ENCODE results near the gene SSX5.
"Not testable (repeated sequence)": the region's sequence is repeated elsewhere in the genome, so short reads cannot be mapped to it uniquely, and the experiment has no call there.

The SSX5 gene, protein sequence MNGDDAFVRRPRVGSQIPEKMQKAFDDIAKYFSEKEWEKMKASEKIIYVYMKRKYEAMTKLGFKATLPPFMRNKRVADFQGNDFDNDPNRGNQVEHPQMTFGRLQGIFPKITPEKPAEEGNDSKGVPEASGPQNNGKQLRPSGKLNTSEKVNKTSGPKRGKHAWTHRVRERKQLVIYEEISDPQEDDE

DNA sequence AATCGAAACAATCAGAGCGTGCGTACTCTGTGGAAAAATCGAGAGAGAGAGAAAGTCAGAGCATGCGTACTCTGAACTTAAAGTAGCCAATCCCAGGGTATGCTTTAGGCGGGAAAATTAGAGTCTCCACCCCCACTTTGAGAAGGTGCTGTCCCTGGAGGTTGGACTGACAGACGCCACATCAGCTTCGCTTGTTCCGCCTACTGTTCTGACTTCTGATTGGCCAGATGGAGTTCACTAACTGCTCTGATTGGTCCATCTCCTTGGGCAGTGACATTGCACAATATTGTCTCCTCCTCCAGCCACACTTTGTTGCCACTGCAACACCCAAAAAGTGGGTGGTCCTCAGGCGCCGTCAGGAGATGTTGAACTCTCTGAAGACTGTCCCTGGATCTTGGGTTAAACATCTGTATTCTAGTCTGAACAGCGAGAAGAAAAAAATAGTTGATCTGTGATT is at the start of gene SSX5:
SSX5 (minus strand) TSS at position 51 of the 457 bp plus-strand sequence. CDS start 1,437 bp downstream, outside the sequence.
- no peak for DNase-seq

DNA sequence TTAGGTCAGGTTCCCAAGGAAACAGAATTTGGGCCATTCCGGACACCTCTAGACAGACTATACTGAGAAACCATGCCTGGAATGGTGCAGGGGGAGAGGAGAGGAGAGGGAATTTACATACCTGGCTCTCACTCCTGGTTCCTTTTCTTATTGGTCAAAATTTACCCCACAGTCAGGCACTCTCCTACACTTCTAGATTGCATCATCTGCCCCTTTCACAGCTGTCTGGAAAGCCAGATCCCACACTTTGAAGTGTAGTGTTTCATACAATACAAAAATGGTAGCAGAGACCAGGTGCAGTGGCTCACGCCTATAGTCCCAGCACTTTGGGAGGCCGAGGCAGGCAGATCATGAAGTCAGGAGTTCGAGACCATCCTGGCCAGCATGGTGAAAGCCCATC is 27.6 kb upstream of the SSX5 start:
- DNase-seq = not testable (repeated sequence)

GRCh38 chrX:48214341-48214740 is 17.7 kb upstream of the SSX5 start:
- not testable (repeated sequence) for DNase-seq

GRCh38 chrX:48190024-48190423 is 6.6 kb downstream of the SSX5 start:
- not testable (repeated sequence) for DNase-seq

DNA sequence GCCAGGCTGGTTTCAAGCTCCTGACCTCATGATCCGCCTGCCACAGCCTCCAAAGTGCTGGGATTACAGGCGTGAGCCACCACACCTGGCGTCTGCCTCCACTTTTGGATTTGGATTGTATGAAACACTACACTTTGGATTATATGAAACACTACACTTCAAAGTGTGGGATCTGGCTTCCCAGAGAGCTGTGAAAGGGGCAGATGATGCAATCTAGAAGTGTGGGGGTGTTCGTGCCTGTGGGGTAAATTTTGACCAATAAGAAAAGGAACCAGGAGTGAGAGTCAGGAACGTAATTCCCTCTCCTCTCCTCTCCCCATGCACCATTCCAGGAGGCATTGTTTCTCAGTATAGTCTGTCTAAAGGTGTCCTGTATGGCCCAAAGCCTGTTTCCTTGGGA is 14.7 kb downstream of the SSX5 start:
- DNase-seq = not testable (repeated sequence)

- no peak for DNase-seq
Observed at GRCh38 chrX:48180811-48181210, 15.8 kb downstream of the SSX5 start.

GRCh38 chrX:48179691-48180090 is 16.9 kb downstream of the SSX5 start:
- DNase-seq = no peak

GRCh38 chrX:48166322-48166721 is 30.3 kb downstream of the SSX5 start:
- not testable (repeated sequence) for DNase-seq

DNA sequence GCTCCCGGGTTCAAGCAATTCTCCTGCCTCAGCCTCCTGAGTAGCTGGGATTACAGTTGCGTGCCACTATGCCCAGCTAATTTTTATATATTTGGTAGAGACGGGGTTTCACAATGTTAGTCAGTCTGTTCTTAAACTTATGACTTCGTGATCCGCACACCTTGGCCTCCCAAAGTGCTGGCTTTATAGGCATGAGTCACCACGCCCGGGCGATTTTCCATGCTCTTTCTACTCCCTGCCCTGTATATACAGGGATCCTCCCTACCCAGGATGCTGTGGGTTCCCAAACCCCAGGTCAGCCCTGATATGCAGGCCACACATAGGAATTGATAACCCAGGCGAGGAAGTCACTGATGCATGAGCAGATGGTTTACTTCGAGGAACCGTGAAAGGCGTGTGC is 31.4 kb downstream of the SSX5 start:
- DNase-seq = no peak

GRCh38 chrX:48156014-48156413 is 40.6 kb downstream of the SSX5 start:
- DNase-seq = no peak

DNA sequence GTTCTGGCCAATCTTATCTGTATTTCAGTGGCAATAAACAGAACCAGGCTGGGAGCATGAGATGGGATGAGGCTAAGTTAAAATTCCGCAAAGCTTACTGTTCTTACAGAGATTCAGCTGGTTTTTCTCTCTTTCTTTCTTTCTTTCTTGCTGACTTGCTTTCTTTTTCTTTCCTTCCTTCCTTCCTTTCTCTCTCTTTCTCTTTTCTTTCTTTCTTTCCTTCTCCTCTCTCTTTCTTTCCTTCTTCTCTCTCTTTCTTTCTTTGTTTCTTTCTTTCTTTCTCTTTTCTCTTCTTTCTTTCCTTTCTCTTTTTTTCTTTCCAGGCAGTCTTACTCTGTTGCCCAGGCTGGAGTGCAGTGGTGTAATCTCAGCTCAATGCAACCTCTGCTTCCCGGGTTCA is 41.8 kb downstream of the SSX5 start:
- DNase-seq = no peak

DNA sequence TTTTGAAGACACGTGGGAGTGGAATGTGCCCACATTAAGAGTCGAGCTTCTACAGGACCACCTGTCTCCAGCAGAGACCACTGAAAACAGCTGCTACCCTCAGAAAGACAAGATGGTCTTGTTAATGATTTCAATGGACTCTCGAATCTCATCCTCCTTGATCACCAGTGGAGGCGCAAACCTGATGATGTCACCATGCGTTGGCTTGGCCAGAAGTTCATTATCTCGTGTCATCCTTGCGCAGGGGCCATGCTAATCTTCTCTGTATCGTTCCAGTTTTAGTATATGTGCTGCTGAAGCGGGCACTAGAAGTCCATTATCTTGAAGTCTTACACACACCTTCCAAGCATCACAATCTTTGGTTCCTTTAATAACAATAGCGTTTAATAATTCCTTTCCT is 42.8 kb downstream of the SSX5 start:
- no peak for DNase-seq

DNA sequence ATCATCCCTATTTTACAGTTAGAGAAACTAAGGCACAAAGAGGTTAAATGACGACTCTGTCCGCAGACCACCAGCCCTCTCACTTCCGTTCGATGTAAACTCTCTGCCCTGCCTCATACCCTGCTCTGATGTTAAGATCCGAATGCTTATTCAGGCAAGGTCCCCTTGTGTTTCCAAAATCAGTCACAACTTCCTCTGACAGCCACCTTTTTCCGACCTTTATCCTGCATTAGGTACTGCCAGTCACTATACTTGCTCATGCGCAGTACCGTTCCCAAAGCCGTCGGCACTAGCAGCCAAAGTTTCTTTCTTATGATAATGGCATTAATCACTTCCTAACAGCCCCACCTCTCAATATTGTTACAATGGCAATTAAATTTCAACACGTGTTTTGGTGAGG is 53.9 kb downstream of the SSX5 start:
- not testable (repeated sequence) for DNase-seq

DNA sequence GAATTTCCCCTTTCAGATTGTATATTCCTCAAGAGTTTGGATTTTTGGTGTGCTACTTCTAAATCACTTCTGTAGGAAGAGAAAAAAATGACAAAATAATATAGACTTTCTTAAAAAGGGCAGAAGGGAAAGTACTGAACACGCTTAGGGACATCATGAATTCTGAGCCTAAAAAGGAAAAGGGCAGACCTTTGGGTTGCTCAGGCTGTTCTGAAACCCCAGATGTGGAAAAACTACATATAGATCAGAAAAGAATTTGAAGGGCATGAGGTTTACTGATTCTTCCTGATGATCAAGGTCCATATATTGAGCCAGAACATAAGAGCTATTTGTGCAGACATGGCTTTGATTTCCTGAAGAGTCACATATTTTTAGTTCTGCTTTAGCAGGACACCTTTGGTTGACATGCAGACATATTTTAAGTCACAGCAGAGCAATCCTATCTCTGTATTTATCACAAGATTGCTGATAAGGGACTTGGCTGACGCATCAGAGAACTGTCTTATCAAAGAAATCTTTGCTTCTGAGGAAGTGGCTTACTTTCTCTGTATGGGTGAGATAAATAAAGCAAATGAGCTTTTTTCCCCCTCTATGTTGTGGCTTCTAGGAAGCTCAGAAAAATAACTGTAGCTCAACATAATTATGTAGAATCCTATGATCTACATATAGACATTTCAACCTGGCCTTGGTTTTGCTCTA is 54.6 kb downstream of the SSX5 start:
- DNase-seq = not testable (repeated sequence)

- DNase-seq = not testable (repeated sequence)
Observed at GRCh38 chrX:48139076-48139475, 57.5 kb downstream of the SSX5 start.
